T-helper 1 cell treated with Interleukin-12 subunit alpha and Interleukin-12 subunit beta and Interleukin-4 antibody, amounts not matched to agents 30 ng/mL and 1 ng/mL, for 36 hours (primary cell): ENCODE results near the gene KDM4F. TPM values are rescaled to one million over a fixed set of nuclear protein-coding genes. Genes with fewer than 3 reads are reported as not detected.

Source experiments
- intact Hi-C: fragments of 100-400 bp; cut with micrococcal nuclease; formaldehyde crosslinking; loops from one replicate; pipeline ENCODE4 v1.15.1; 2024
- total RNA-seq: library from RNA; stranded (reverse); gene quantifications from 2 replicates; pipeline ENCODE4 v1.2.3, GENCODE V29; 2022

The KDM4F gene
- total RNA-seq, 1 donor from 2014 or later, result not detected

GRCh38 chr11:95088946-95089619, 39.9 kb downstream of the KDM4F start:
- intact Hi-C loops, result loop anchor here (1.0 to 10.0 kb wide), 12 partner anchors 21 to 1301 kb away; partner anchors contain the start of genes ANKRD49, CWC15, FAM76B and FUT4

GRCh38 chr11:95089620-95090542, 40.7 kb downstream of the KDM4F start, which contains the start of gene ENDOD1:
Gene ENDOD1, plus strand, starts transcription at chr11:95089846. Its CDS starts 82 bp downstream, at chr11:95089928.
- intact Hi-C loops, result loop anchor here (1.0 to 10.0 kb wide), 15 partner anchors 22 to 1893 kb away; partner anchors contain the start of genes ANKRD49, CWC15, FAM76B and FUT4

- intact Hi-C loops, result loop anchor here (2.0 to 5.0 kb wide), 4 partner anchors 23 to 1894 kb away; partner anchors contain the start of gene SLC36A4
These were observed 42.5 kb downstream of the KDM4F start for GRCh38 chr11:95091663-95092180.

- intact Hi-C loops, result loop anchor here (1.0 to 5.0 kb wide), 5 partner anchors 22 to 1895 kb away; partner anchors contain the start of gene SLC36A4
These were observed 43.5 kb downstream of the KDM4F start for GRCh38 chr11:95092549-95093324.

GRCh38 chr11:95093548-95093947, 44.3 kb downstream of the KDM4F start:
- intact Hi-C loops, result loop anchor here (1.0 to 5.0 kb wide), 5 partner anchors 21 to 1896 kb away; partner anchors contain the start of gene SLC36A4

- intact Hi-C loops, result no loop called here
These were observed 46.8 kb downstream of the KDM4F start for GRCh38 chr11:95095858-95096587.

- intact Hi-C loops, result no loop called here
These were observed 48.0 kb downstream of the KDM4F start for GRCh38 chr11:95097209-95097608.

GRCh38 chr11:95098826-95099225, 49.6 kb downstream of the KDM4F start:
- intact Hi-C loops, result no loop called here

GRCh38 chr11:95100191-95100648, 51.0 kb downstream of the KDM4F start:
- intact Hi-C loops, result no loop called here

Other genes with a start within 250 kb of the KDM4F start
- 71.1 and 75.9 TPM in 2 replicates for gene CWC15, start 75.9 kb upstream of the KDM4F start, total RNA-seq
- 0.44 TPM in 2 replicates for gene KDM4D, start 75.7 kb upstream of the KDM4F start, total RNA-seq
- not detected in 2 replicates for gene KDM4E, start 24.2 kb upstream of the KDM4F start, total RNA-seq
- 41.3 and 41.6 TPM in 2 replicates for gene SRSF8, start 17.5 kb downstream of the KDM4F start, total RNA-seq
- gene ENDOD1, start 40.4 kb downstream of the KDM4F start, total RNA-seq, result 21.9 and 22.4 TPM in 2 replicates
- gene SESN3, start 181.8 kb downstream of the KDM4F start, total RNA-seq, result 43.5 and 47.3 TPM in 2 replicates